HUES48 (cell line): Measurements from ENCODE around the gene FLNA.

Source experiments
- H3K27ac ChIP-seq: one replicate; pipeline ENCODE4 v1.7.0; 2013; ENCODE audit warnings: low read depth, low read length, inconsistent platforms
- H3K27me3 ChIP-seq: 2 replicates; pipeline ENCODE4 v1.6.1; 2013; ENCODE audit warnings: mild to moderate bottlenecking, low read length; ENCODE audit not compliant: control insufficient read depth, insufficient read depth
- H3K36me3 ChIP-seq: 2 replicates; pipeline ENCODE4 v1.6.1; 2013; ENCODE audit warnings: low read length; ENCODE audit not compliant: control insufficient read depth, insufficient read depth
- H3K4me1 ChIP-seq: 2 replicates; pipeline ENCODE4 v1.6.1; 2013; ENCODE audit warnings: mild to moderate bottlenecking, low read length; ENCODE audit not compliant: control insufficient read depth, insufficient read depth
- H3K4me3 ChIP-seq: 2 replicates; pipeline ENCODE4 v1.5.1; 2013; ENCODE audit warnings: mild to moderate bottlenecking, low read depth, low read length
- H3K9ac ChIP-seq: 2 replicates; pipeline ENCODE4 v1.6.1; 2013; ENCODE audit warnings: mild to moderate bottlenecking, low read depth, low read length, moderate library complexity
- H3K9me3 ChIP-seq: 2 replicates; pipeline ENCODE4 v1.6.1; 2013; ENCODE audit warnings: low read length; ENCODE audit not compliant: control insufficient read depth, insufficient read depth

Gene FLNA

DNA sequence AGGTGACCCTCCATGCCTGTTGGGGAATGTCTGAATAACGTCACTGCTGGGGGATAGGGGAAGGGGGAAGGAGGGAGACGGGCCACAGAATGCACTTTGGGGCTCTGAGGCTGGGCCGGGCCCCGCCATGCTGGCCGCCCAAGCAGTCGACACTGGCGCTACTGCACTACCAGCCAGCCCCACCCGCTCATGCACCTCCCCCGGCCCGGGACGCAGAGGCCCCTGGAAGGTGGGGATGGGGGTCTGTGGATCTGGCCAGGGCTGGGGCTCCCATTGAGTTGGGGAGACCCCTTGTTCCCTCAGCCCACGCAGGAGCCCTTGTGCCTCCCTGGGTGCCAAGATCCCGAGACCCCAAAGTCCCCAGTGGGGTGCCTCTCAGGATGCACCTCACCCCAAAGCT, 17.8 kb downstream of the FLNA start:
- Histone ChIP-seq H3K4me3 (no peak overlapping the region), H3K9ac (no peak overlapping the region), H3K4me1 (no peaks in the 10 kb centered on the region), H3K27ac (no peak overlapping the region), H3K9me3 (peaks cover 40% of the 10 kb centered on the region), H3K27me3 (no peaks in the 10 kb centered on the region), H3K36me3 (peaks cover 98% of the 10 kb centered on the region)

DNA sequence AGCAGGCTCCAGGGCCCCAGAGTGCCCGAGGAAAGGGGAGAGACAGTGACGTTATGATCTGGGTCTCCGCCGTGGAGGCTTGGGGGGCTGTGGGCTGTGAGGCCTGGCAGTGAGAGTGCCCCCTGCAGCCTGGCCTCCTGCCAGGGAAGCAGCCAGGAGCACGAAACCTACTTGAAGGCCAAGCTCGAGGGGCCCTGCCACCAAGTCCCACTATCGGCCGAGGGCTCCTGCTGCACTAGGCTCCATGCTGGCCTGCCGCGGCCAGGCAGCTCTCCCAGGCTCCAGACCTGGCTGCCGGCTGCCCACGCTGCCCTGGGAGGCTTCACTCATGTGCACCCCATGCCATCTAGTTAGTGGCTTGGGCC, 18.7 kb downstream of the FLNA start:
- no peaks in the 10 kb centered on the region for H3K4me1 ChIP-seq
- H3K27me3 ChIP-seq = no peaks in the 10 kb centered on the region
- peaks cover 100% of the 10 kb centered on the region for H3K36me3 ChIP-seq
- H3K27ac ChIP-seq = no peak overlapping the region
- H3K9ac ChIP-seq = no peak overlapping the region
- no peak overlapping the region for H3K4me3 ChIP-seq
- H3K9me3 ChIP-seq = peaks cover 40% of the 10 kb centered on the region

DNA sequence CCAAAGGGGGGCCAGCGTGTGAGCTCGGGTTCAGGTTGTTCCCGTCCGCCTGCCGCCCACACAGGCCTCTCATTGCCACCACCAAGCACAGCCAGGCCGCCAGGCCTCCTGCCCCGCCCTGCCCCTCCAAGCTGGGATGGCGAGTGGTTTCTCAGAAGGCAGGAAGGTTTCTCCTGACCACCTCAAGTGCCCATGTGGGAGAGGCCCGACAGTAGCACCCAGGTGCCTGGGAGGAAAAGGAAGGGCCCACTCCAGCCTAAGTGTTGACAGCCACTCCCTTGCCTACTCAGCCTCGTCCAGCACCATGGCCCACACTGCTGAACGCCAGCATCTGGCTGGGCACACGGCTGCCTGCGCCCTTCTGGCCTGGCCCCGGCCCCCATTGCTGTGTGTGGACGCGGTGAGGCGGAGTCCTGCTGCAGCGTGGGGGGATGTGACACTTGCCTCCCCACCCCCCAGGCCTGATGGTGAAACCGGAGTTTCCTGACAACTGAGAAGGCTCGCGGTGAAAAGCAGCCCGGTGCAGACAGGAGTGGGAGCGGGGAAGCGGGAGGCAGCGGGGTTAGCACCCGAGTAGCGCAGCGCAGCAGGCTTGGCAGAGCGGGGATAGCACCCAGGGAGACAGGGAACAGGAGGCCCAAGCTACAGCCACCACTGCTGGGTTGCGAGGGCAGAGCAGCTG, 19.2 kb downstream of the FLNA start:
- Histone ChIP-seq H3K4me1 (no peaks in the 10 kb centered on the region), H3K9ac (no peak overlapping the region), H3K27me3 (no peaks in the 10 kb centered on the region), H3K9me3 (peaks cover 42% of the 10 kb centered on the region), H3K4me3 (no peak overlapping the region), H3K27ac (no peak overlapping the region), H3K36me3 (peaks cover 100% of the 10 kb centered on the region)

DNA sequence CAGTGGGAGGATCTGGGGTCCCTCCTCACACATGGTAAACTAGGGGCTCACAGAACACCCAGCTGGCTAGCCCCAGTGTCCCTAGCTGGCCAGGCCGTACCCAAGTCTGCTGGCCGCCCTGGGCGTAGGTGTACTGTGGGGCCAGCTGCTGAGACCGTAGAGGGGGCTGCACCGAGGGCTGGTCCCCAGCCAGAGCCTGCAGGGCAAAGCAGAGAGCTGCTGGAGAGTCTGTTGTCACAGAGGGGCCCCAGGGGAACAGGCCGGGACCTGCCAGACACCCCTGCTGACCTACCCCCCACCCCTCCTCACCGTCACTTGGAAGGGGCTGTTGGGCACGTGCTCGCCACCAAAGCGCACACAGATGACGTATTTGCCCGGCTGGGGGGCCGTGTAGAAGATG, 19.9 kb downstream of the FLNA start:
- H3K27ac ChIP-seq = no peak overlapping the region
- H3K4me1 ChIP-seq = no peaks in the 10 kb centered on the region
- H3K4me3 ChIP-seq = no peak overlapping the region
- no peaks in the 10 kb centered on the region for H3K27me3 ChIP-seq
- H3K9ac ChIP-seq = no peak overlapping the region
- peaks cover 100% of the 10 kb centered on the region for H3K36me3 ChIP-seq
- H3K9me3 ChIP-seq = peaks cover 41% of the 10 kb centered on the region; the same call in 1 of the 2 replicates

DNA sequence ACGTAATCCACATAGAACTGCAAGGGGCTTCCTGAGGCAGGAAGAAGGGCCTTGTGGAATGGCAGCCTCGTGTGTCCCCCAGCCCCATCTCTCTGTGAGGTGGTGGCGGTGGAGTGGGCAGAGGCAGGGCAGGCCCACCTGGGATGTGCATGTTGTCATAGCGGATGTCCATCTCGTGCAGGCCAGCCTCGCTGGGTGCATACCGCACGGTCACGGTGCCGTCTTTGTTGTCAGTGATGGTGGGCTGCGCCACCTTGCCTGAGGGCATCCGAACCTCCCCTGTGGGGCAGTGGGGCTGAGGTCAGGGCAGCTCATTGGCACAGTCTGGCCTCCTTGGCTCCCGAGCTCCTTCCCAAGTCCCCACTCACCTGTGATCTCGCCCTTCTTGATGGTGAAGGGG, 20.4 kb downstream of the FLNA start:
- no peak overlapping the region for H3K27ac ChIP-seq
- no peak overlapping the region for H3K9ac ChIP-seq
- H3K4me1 ChIP-seq = no peaks in the 10 kb centered on the region
- no peak overlapping the region for H3K4me3 ChIP-seq
- peaks cover 40% of the 10 kb centered on the region; the same call in 1 of the 2 replicates for H3K9me3 ChIP-seq
- peaks cover 100% of the 10 kb centered on the region for H3K36me3 ChIP-seq
- no peaks in the 10 kb centered on the region for H3K27me3 ChIP-seq

DNA sequence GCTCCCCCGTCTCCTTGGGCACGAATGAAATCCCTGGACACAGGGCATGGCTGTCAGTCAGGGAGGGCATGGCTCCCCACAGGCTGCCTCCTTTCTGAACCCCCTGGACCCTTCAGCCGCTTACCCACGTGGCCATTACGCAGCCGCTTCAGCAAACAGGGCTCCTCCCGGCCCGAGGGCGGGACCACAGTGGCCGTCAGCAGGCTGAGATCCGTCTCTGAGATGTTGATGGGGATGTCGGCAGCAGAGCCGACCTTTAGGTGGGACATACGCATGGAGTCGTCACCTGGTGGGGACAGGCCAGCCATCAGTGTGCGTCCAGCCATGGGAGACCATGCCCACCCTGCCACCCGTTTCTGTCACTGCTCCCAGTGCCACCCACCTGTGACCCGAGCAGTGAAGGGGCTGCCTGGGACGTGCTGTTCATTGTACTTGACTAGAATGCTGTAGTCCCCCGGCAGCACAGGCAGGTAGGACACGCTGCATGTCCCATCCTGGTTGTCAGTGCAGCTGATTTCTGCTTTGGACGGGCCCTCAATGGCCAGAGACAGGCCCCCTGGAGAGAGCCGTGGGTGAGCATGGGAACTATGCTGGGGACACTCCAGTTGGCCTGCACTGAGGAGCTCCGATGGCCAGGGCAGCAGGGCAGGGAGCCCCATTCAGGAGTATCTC, 21.1 kb downstream of the FLNA start:
- no peak overlapping the region for H3K27ac ChIP-seq

DNA sequence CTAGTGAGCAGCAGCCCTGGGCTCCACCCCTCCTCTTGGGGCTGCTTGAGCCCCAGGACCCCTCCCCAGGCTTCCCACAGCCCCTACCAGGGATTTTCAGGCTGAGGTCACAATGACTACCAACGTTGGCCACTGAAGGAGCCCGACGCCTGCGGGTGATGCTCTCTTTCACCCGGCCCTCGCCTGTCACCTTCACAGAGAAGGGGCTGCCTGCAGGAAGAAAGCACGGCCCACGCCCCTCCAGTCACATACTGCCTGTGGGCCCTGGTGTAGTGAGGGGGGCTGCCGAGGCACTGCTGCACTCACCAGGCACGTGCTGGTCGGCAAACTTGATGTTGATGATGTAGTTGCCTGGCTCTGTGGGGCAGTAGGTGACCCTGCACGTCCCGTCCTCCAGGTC, 22.0 kb downstream of the FLNA start:
- H3K9me3 ChIP-seq = peaks cover 37% of the 10 kb centered on the region; the same call in 1 of the 2 replicates
- no peak overlapping the region for H3K4me3 ChIP-seq
- no peaks in the 10 kb centered on the region for H3K4me1 ChIP-seq
- peaks cover 93% of the 10 kb centered on the region for H3K36me3 ChIP-seq
- H3K27me3 ChIP-seq = no peaks in the 10 kb centered on the region
- H3K9ac ChIP-seq = no peak overlapping the region
- no peak overlapping the region for H3K27ac ChIP-seq

More for the DNA sequence above, 21.1 kb downstream of the FLNA start:
- no peaks in the 10 kb centered on the region for H3K4me1 ChIP-seq
- H3K36me3 ChIP-seq = peaks cover 100% of the 10 kb centered on the region
- no peaks in the 10 kb centered on the region for H3K27me3 ChIP-seq
- no peak overlapping the region for H3K9ac ChIP-seq
- no peak overlapping the region for H3K4me3 ChIP-seq
- H3K9me3 ChIP-seq = peaks cover 37% of the 10 kb centered on the region; the same call in 1 of the 2 replicates

DNA sequence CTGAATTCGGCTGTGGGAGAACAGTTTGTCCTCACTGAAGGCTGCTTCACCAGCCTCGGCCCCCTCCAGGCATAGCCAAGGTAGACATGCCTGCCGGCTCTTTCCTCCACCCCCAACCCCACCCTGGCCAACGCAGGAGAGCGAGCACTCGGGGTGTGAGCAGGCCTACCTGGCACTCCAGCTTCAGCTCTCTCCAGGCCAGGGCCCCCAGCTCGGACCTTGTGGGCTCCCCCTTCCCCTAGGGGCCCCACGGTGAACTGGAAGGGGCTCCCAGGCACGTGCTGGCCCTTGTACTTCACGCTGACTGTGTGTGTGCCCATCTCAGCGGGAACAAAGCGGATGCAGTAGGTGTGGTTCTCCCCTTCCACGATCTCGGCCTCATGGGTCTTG, 22.4 kb downstream of the FLNA start:
- Histone ChIP-seq H3K36me3 (peaks cover 88% of the 10 kb centered on the region), H3K4me1 (no peaks in the 10 kb centered on the region)

DNA sequence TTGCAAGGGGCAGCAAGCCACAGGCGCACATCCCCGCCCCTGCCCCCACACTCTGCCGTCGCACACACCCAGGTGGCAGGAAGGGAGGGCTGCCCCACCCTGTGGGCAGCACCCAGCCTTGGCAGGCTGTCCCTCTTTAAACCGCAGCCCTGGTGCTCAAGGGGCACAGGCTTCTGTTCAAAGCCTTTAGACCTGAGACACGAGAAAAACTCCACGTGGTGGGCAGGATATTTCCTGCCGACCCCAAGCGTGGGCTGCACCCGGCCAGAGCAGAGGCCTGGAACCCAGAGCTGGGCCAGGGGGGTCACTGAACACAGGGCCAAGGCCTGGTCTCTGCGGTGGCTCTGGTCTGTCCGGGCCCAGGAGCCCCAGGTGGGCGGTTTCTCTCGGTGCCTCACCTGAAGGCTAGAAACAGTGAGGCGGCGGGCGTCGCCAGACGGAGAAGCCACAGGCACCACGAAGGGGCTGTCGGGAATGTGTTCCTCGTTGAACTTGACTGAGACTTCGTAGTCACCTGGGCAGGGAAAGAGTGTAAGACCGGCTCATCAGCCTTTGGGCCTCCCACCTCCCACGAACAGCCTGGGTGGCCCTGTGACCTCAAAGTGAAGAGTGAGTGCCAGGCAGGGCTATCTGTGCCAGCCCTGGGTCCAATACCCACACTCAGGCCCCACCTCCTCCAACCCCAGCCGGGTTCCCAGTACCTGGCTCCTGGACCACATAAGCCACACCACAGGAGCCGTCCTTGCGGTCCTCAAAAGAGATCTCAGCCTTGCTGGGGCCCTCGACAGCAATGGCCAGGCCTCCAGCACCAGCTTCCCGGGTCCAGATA, 23.0 kb downstream of the FLNA start:
- peaks cover 82% of the 10 kb centered on the region for H3K36me3 ChIP-seq

More for the DNA sequence above, 22.4 kb downstream of the FLNA start:
- no peaks in the 10 kb centered on the region for H3K27me3 ChIP-seq
- H3K9me3 ChIP-seq = peaks cover 37% of the 10 kb centered on the region; the same call in 1 of the 2 replicates
- no peak overlapping the region for H3K27ac ChIP-seq
- H3K4me3 ChIP-seq = no peak overlapping the region
- H3K9ac ChIP-seq = no peak overlapping the region

DNA sequence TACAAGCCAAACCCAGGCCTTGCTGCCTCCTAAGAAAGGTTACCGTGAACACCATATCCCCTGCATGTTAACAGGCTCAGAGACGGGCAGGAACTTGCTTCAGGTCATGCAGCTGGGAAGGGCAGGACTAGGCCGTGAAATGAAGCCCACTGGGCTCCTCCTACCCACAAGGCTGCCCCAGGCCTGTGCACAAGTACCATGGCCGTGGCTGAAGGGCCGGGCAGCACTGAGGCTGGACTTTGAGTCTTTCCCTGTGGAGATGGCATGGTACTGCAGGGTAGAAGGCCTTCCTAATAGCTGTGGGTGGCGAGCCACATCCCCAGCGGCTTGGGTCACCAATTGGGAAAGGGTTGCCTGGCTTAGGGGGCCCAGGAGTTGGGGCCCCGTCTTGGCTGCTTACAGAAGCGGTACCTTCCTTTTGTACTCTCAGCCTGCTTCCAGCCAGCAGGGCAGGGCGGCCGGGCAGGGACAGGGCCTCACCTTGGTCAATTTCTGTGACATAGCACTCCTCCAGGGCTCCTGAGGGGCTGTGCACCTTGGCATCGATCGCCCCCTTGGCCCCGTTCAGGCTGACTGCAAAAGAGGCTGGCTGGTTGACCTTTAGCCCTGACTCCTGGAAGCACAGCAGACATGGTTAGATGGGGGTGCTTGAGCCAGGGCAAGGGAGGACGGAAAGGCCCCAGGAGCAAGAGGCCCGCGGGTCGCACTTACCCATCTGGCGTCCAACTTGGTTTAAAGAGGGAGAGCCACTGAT, 23.8 kb downstream of the FLNA start:
- Histone ChIP-seq H3K9ac (no peak overlapping the region), H3K9me3 (peaks cover 37% of the 10 kb centered on the region; the same call in 1 of the 2 replicates), H3K4me3 (no peak overlapping the region), H3K27ac (no peak overlapping the region), H3K27me3 (no peaks in the 10 kb centered on the region), H3K36me3 (peaks cover 75% of the 10 kb centered on the region), H3K4me1 (no peaks in the 10 kb centered on the region)

More for the DNA sequence above, 23.0 kb downstream of the FLNA start:
- H3K4me3 ChIP-seq = no peak overlapping the region
- H3K27me3 ChIP-seq = no peaks in the 10 kb centered on the region
- H3K9me3 ChIP-seq = peaks cover 37% of the 10 kb centered on the region; the same call in 1 of the 2 replicates
- H3K9ac ChIP-seq = no peak overlapping the region
- H3K4me1 ChIP-seq = no peaks in the 10 kb centered on the region
- no peak overlapping the region for H3K27ac ChIP-seq
